GM19463 (cell line): ENCODE data around the gene PCBP3.

Experiments
- ATAC-seq: cut with Tn5 transposase; IDR thresholded peaks from one replicate; pipeline ENCODE4 v1.9.1; 2021; ENCODE audit warnings: mild to moderate bottlenecking, moderate library complexity; ENCODE audit not compliant: unreplicated experiment

Gene PCBP3

GRCh38 chr21:45901061-45901690, 257.7 kb downstream of the PCBP3 start:
- no peak for ATAC-seq

DNA sequence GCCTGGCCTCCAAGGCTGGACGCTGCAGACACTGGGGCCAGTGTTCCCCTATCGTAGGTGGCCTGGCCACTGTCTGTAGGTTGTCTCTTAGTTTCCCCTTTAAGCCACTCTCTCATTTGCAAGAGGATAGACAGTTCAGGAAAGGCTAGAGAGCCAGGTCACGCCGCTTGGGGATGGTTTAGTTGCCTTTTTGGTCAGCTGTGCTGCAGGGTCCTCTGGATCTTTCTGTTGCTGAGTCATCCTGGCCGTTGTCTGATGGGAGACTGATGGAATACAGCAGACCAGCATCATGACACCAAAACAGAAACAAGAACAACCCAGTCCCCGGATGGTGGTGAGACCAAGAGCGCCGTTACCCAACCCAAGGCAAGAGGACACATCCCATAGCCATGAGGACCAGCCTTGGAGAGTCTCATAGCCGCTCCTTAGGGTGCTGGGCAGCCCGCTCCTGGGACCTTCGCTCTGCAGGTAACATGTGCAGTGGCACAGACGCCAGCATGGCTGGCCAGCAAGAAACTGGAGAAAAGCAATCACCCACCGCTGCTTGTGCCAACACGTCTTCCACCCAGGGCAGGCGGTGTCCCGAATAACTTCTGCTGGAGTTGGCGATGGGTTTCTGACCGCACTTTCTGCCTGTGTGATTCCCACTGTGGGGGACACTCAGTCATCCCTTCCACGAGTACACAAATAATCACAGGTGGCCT, 258.9 kb downstream of the PCBP3 start:
- no peak for ATAC-seq

DNA sequence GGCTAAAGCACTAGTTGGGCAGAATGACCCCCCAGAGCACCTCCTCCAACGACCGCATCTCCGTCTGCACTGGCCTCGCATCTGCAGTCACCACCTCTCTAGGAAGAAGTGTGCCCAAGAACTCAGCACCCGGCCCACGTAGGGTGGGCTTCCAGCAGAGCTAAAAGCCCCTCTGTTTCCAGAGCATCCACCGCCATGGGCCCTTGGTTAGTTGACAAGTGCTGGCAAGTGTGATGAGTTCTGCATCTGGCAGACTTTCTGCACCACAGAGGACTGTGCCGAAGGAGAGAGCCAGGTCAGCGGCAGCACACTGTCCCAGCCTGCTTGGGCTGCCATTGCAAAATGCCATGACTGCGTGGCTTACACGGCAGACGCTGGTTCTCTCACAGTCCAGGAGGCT, 261.7 kb downstream of the PCBP3 start:
- no peak for ATAC-seq

GRCh38 chr21:45906196-45906805, 262.8 kb downstream of the PCBP3 start:
- no peak for ATAC-seq

DNA sequence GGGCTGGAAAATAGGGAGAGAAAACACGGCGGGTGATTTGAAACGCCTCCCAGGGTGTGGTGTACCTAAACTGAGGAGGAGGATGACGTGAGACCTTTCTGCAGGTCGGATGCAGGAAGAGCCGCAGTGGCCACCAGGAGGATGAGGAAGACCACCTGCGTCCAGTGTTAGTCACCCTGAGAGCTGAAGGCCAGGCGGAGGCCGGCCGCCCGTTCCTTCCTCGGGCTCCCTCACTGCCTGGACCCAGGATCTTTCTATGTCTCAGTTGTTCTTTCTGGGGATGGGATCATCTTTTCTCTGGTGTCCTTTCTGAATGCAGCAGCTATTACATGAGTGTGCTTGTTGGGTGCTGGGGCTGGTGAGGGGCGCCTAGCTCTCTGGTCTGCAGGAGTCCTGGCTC, 263.3 kb downstream of the PCBP3 start:
- no peak for ATAC-seq

DNA sequence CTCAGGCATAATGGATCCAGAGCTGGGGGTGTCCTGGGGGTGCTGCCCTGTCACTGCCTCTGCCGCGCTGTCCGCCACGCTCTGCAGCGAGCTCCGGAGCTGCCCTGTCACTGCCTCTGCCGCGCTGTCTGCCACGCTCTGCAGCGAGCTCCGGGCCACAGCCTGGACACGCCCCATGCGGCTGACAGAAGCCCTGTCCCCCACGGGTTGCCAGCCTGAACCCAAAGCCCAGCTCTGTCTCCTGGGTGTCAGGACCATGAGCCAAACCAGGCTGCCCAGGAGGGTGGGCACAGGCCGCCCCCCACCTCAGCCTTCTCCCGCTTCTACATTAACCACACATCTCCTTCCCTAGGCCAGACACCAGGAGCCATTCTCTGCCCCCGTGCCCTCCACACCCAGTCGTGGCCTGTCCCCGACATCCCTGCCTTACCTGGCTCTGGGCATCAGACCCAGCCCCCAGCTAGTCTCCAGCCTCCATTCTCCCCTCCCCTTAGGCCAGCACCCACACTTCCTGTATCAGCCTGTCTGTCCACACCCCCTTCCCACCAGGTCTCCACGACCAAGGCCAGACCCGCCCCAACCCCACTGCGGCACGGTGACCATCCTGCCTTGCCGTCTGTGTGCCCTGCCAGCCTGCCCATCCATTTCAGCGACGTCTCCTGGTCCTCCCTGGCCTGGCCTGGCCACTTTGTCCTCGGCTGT, 265.2 kb downstream of the PCBP3 start:
- ATAC-seq: no peak

DNA sequence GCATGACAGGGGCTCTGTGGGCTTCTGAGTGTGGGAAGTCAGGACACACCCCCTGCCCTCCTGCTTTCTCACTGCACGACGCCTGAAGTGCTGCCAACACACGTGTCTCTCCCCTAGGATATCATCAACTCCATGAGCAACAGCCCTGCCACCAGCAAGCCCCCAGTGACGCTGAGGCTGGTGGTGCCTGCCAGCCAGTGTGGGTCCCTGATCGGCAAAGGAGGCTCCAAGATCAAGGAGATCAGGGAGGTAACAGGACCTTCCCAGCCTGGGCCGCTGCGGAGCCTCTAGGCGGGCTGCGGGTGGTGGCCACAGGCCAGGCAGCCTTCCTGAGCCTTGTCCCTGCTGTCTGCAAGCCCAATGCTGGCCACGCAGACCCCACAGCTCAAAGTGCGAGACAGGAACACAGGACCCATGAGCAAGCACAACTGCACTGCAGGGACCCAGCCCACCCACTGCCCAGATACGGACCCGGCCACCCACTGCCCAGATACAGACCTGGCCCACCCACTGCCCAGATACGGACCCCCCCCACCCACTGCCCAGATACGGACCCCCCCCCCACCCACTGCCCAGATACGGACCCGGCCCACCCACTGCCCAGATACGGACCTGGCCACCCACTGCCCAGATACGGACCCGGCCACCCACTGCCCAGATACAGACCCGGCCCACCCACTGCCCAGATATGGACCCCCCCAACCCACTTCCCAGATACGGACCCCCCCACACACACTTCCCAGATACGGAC, 265.9 kb downstream of the PCBP3 start:
- ATAC-seq: no peak

- no peak for ATAC-seq
Measured at GRCh38 chr21:45910155-45910547, 266.6 kb downstream of the PCBP3 start.

DNA sequence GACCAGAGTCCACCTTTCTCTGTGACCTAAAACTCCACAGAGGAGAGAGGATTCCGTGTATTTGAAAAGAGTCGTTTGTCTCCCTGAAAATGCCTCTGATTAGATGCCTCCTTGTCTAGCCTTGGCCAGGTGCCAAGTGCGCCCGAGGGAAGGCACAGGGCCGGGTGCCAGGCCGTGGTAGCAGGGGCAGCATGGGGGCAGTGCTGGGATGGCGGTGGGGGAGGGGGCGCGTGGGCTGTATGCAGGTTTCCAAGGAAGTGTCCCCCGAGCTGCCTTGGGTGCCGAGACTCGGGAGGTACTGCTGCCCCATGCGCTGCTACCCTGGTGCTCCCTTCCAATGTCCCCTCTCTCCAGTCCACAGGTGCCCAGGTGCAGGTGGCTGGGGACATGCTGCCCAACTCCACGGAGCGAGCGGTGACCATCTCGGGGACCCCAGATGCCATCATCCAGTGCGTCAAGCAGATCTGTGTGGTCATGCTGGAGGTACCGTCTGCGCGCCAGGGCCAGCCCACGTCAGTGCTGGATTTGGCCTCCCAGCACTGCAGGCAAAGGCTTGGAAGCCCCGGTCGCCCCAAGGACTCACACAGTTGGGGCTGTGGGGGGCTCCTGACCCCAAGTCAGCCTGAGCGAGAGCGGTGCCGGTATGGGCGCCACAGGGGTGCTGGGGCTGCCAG, 267.2 kb downstream of the PCBP3 start:
- no peak for ATAC-seq

- no peak for ATAC-seq
Measured at GRCh38 chr21:45911806-45912325, 268.3 kb downstream of the PCBP3 start.

DNA sequence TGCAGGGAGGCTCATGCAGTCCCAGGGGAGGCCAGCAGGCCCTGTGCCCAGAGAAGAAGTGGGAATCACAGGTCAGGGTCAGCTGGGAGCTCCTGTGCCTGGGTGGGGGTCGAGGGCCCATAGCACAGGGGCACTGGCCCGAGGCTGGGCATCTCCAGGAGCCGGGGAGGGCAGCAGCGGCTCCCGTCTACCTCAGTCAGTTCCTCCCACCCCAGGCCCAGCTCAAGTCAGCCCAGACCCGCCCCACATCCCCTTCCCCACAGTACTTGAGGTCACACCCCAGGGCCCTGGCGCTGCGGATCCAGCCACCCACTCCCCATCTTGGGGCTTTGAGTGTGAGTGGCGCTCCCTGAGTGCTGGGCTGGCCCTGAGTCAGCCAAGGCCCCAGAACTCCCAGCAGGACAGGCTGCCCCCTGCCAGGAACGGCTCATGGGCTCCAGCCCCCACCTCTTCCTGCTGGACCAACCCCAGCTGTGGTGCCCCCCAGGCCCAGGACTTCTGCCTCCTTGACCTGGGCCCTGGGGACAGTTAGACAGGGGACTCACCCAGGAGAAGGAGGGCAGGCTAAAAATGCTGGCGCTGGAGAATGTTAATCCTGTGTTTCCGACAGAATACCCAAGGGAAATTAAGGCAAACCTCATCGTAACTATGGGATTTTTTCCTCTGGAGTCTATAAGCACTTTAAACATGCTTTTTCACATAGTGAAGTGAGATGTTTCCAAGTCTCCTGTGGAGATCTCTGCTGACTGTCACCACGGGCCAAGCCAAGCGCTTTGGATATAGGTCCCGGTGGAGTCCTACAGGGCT, 269.3 kb downstream of the PCBP3 start:
- ATAC-seq: no peak

GRCh38 chr21:45913418-45913765, 269.9 kb downstream of the PCBP3 start:
- ATAC-seq: no peak

DNA sequence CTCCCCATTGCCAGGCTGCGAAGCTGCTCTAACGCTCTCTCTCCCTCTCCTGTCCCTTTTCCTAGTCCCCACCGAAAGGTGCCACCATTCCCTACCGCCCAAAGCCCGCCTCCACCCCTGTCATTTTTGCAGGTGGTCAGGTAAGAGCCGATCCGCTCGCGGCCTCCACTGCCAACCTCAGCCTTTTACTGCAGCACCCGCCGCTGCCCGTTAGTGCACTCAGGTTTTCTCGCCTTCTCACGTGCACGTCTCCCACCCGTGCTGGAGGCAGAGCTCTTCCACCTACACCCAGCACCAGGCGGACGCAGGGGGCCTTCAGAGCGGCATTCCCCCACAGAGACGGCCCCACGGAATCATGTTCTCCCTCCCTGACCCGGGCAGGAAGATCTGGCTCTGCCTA, 270.4 kb downstream of the PCBP3 start:
- no peak for ATAC-seq

GRCh38 chr21:45914321-45914845, 270.9 kb downstream of the PCBP3 start:
- no peak for ATAC-seq

DNA sequence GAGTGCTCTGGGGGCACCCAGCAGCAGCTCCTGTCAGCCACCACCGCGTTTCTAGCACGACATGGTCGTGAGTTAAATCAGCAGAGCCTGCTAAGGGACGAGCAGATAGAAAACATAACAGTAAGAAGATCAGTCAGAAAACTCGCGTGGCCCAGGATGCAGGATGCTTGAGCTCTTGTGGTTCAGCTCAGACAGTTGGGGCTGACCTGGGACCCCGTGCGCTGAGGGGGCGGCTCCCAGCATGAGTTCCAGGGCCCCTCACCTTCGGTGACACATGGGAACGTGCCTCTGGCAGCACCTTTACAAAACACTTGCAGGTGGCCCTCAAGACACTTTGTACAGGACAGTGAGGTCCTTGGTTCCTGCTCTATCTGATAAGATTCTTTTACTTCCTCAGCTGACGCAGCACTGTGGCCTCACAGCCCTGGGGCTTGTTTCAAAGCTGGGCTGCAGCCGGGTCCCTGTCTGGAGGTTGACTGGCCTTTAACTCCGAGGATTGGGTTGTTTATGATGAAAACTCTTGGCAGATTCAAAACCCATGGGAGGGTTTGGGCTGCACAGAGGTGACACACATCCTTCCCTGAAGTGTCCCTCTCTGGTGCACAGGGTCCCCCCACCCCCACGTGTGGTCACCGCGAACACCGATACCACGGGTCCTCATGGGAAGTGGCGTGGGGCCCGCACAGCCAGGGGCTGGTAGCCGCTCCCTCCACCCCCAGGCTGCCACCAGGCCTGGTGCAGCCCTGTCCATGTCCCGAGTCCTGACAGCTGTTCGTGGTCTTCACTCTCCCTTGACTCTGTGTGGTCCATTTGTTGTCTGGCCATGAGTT, 272.7 kb downstream of the PCBP3 start:
- ATAC-seq: no peak

- ATAC-seq: no peak
Measured at GRCh38 chr21:45917241-45917640, 273.7 kb downstream of the PCBP3 start.

DNA sequence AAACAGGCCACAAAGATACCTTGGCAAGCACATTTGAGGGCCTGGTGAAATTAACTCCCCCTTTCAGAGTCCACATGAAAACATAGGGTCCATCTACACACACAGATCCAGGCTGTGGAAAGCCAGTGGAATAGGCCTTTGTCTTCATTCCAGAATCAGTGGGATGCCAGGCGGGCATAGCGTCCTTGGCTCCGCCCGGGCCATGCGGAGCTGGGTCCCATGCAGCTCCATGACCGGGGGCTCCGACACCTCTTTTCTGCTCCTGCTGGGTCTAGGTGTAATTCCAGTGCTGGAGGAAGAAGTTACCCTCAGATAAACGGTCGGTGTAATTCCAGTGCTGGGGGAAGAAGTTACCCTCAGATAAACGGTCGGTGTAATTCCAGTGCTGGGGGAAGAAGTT, 274.5 kb downstream of the PCBP3 start:
- no peak for ATAC-seq

DNA sequence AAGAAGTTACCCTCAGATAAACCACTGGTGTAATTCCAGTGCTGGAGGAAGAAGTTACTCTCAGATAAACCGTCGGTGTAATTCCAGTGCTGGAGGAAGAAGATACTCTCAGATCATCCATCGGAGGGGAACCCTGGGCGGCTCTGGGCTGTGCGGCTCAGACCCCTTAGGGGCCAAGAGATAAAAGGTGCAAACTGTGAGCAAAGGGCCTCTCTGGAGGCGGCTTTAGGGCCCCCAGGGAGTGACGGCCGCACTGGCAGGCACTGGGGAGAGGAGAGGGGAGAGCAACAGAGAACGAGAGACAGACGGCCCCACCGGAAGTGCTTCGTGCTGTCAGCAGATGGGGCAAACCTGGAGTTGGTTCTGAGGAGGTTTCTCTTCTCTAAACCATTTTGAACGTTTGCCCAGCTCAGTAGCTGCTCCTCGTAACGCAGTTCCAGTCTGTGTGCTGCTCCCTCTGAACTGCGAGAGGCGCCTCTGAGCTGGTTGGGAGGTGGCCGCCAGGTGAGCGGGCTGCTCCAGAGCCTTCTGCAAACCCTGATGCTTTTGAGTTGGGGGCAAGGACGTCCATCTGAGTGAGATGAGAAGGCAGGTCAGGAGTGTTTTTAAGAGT, 275.4 kb downstream of the PCBP3 start:
- ATAC-seq: no peak
